ENCODE results near the gene SHISA6. TPM values are rescaled to one million over a fixed set of nuclear protein-coding genes. Genes with fewer than 3 reads are reported as not detected.

The SHISA6 gene
- total RNA-seq, 2 experiments from 2014 or later = not detected

GRCh38 chr17:11458279-11458678 is 217.3 kb downstream of the SHISA6 start:
- BruUV-seq (replicated peaks) = no TSS peak
- intact Hi-C loops (cut with micrococcal nuclease; ENCODE audit: unreplicated experiment) = no loop called here
- Histone ChIP-seq H3K4me1 (ENCODE audit: insufficient read depth, low read length, poor library complexity, severe bottlenecking) (no peaks in the 10 kb centered on the region), H3K4me3 (ENCODE audit: low read depth, low read length, poor library complexity, severe bottlenecking) (no peak overlapping the region), H3K79me2 (ENCODE audit: insufficient read depth, low read depth, low read length) (no peaks in the 10 kb centered on the region), H3K36me3 (ENCODE audit: insufficient read depth, low read length) (no peaks in the 10 kb centered on the region), H3K4me2 (ENCODE audit: low read length) (no peak overlapping the region), H3K9me3 (ENCODE audit: low read length) (no peaks in the 10 kb centered on the region), H2AFZ (ENCODE audit: low read length) (no peak overlapping the region), H4K20me1 (ENCODE audit: insufficient read depth, low read length) (no peaks in the 10 kb centered on the region), H3K27ac (ENCODE audit: low read depth, low read length, poor library complexity, severe bottlenecking) (no peak overlapping the region), H3K9me2 (ENCODE audit: insufficient read depth, low read length) (no peaks in the 10 kb centered on the region)
- ChIA-PET POLR2A (interaction anchor here (0.7 kb wide), 2 partner anchors 19 to 218 kb away, joined by 3 to 8 read pairs; no protein-coding TSS in a partner anchor), CTCF (ENCODE audit: unreplicated experiment) (no interaction called here)
- TF ChIP-seq CTCF (conservative IDR thresholded peaks at IDR 0.05; ENCODE audit: low read length) (no peak), EZH2phosphoT487 (IDR thresholded peaks at IDR 0.05; ENCODE audit: borderline replicate concordance, low read depth, low read length) (no peak)
- no peak for DNase-seq (ENCODE audit: low spot score)

GRCh38 chr17:11459861-11460331 is 218.9 kb downstream of the SHISA6 start:
- no peak overlapping the region for H3K27ac ChIP-seq (ENCODE audit: low read depth, low read length, poor library complexity, severe bottlenecking)
- no peak for DNase-seq (ENCODE audit: low spot score)
- H3K9me3 ChIP-seq (ENCODE audit: low read length) = no peaks in the 10 kb centered on the region
- TF ChIP-seq EZH2phosphoT487 (IDR thresholded peaks at IDR 0.05; ENCODE audit: borderline replicate concordance, low read depth, low read length) = no peak
- no peak for TF ChIP-seq CTCF (conservative IDR thresholded peaks at IDR 0.05; ENCODE audit: low read length)
- no peak overlapping the region for H2AFZ ChIP-seq (ENCODE audit: low read length)
- ChIA-PET CTCF (ENCODE audit: unreplicated experiment) (no interaction called here), POLR2A (no interaction called here)
- H3K4me2 ChIP-seq (ENCODE audit: low read length) = no peak overlapping the region
- H3K4me3 ChIP-seq (ENCODE audit: low read depth, low read length, poor library complexity, severe bottlenecking) = no peak overlapping the region
- no peaks in the 10 kb centered on the region for H3K79me2 ChIP-seq (ENCODE audit: insufficient read depth, low read depth, low read length)
- no peaks in the 10 kb centered on the region for H3K9me2 ChIP-seq (ENCODE audit: insufficient read depth, low read length)
- no TSS peak for BruUV-seq (replicated peaks)
- intact Hi-C loops (cut with micrococcal nuclease; ENCODE audit: unreplicated experiment) = no loop called here
- H3K4me1 ChIP-seq (ENCODE audit: insufficient read depth, low read length, poor library complexity, severe bottlenecking) = no peaks in the 10 kb centered on the region
- no peaks in the 10 kb centered on the region for H3K36me3 ChIP-seq (ENCODE audit: insufficient read depth, low read length)
- no peaks in the 10 kb centered on the region for H4K20me1 ChIP-seq (ENCODE audit: insufficient read depth, low read length)

GRCh38 chr17:11461993-11462548 is 221.1 kb downstream of the SHISA6 start:
- intact Hi-C loops (cut with micrococcal nuclease; ENCODE audit: unreplicated experiment) = no loop called here
- Histone ChIP-seq H3K4me3 (ENCODE audit: low read depth, low read length, poor library complexity, severe bottlenecking) (no peak overlapping the region), H3K4me2 (ENCODE audit: low read length) (no peak overlapping the region), H4K20me1 (ENCODE audit: insufficient read depth, low read length) (no peaks in the 10 kb centered on the region), H2AFZ (ENCODE audit: low read length) (no peak overlapping the region), H3K9me3 (ENCODE audit: low read length) (no peaks in the 10 kb centered on the region), H3K79me2 (ENCODE audit: insufficient read depth, low read depth, low read length) (no peaks in the 10 kb centered on the region), H3K36me3 (ENCODE audit: insufficient read depth, low read length) (no peaks in the 10 kb centered on the region), H3K27ac (ENCODE audit: low read depth, low read length, poor library complexity, severe bottlenecking) (no peak overlapping the region), H3K9me2 (ENCODE audit: insufficient read depth, low read length) (no peaks in the 10 kb centered on the region), H3K4me1 (ENCODE audit: insufficient read depth, low read length, poor library complexity, severe bottlenecking) (no peaks in the 10 kb centered on the region)
- CTCF ChIA-PET (ENCODE audit: unreplicated experiment) = no interaction called here
- POLR2A ChIA-PET = interaction anchor here (0.7 kb wide), 1 partner anchor 203 kb away, joined by 3 read pairs; no protein-coding TSS in a partner anchor
- TF ChIP-seq CTCF (conservative IDR thresholded peaks at IDR 0.05; ENCODE audit: low read length) = no peak
- no peak for TF ChIP-seq EZH2phosphoT487 (IDR thresholded peaks at IDR 0.05; ENCODE audit: borderline replicate concordance, low read depth, low read length)
- no TSS peak for BruUV-seq (replicated peaks)
- DNase-seq (ENCODE audit: low spot score) = no peak
